ENCODE results near the gene AUTS2. TPM values are rescaled to one million over a fixed set of nuclear protein-coding genes. Genes with fewer than 3 reads are reported as not detected.

AUTS2 gene
- polyA plus RNA-seq, 1 donor (not counting 4 experiments of a cell fraction or from before 2014, with no cell fraction given): 4.7 TPM

GRCh38 chr7:69698109-69698825 is 100.0 kb downstream of the AUTS2 start:
- no peak for FAIRE-seq
- H3K4me3 ChIP-seq (ENCODE audit: control insufficient read depth in 2 of 3, extremely low read depth in 1 of 3, insufficient read depth in 2 of 3, low read depth in 1 of 3, low read length in 3 of 3): no peak overlapping the region
- no peak overlapping the region for H3K27ac ChIP-seq (ENCODE audit: control insufficient read depth, insufficient read depth, low read length)
- no peak overlapping the region for H3K4me2 ChIP-seq (ENCODE audit: control insufficient read depth, extremely low read depth, insufficient read depth, low read depth, low read length)
- no peaks in the 10 kb centered on the region for H3K9me3 ChIP-seq (ENCODE audit: control insufficient read depth, low read depth, low read length)
- H3K4me1 ChIP-seq (ENCODE audit: control insufficient read depth, extremely low read depth, insufficient read depth, low read length): no peaks in the 10 kb centered on the region
- DNase-seq (ENCODE audit: low read depth, low spot score): no peak
- dilution Hi-C loops (cut with MboI; ENCODE audit: extremely low pct_ligation_motif_present, low sequenced_read_pairs): no loop called here
- H3K79me2 ChIP-seq (ENCODE audit: control insufficient read depth, insufficient read depth, low read length): no peaks in the 10 kb centered on the region
- no peaks in the 10 kb centered on the region for H3K27me3 ChIP-seq (ENCODE audit: control insufficient read depth, extremely low read depth, insufficient read depth, low read length)
- no peak overlapping the region for H3K9ac ChIP-seq (ENCODE audit: control insufficient read depth, extremely low read depth, insufficient read depth, low read length)
- no peaks in the 10 kb centered on the region for H3K36me3 ChIP-seq (ENCODE audit: control insufficient read depth in 2 of 2, extremely low read depth in 1 of 2, insufficient read depth in 2 of 2, low read length in 2 of 2)
- H2AFZ ChIP-seq (ENCODE audit: control insufficient read depth, low read length): no peak overlapping the region
- H4K20me1 ChIP-seq (ENCODE audit: control insufficient read depth, extremely low read depth, insufficient read depth, low read length): no peaks in the 10 kb centered on the region
- TF ChIP-seq CTCF (optimal IDR thresholded peaks at IDR 0.05 in 1 of 3, IDR thresholded peaks at IDR 0.05 in 1 of 3, conservative IDR thresholded peaks at IDR 0.05 in 1 of 3; ENCODE audit: extremely low read depth in 1 of 3, insufficient read depth in 2 of 3, low read length in 3 of 3): no peak
- TF ChIP-seq EZH2 (IDR thresholded peaks at IDR 0.05; ENCODE audit: low read length): no peak
- no peaks in the 10 kb centered on the region for H3K9me1 ChIP-seq (ENCODE audit: control insufficient read depth, extremely low read depth, insufficient read depth, low read length)

- dilution Hi-C loops (cut with MboI; ENCODE audit: extremely low pct_ligation_motif_present, low sequenced_read_pairs): no loop called here
- Histone ChIP-seq H3K4me1 (ENCODE audit: control insufficient read depth, extremely low read depth, insufficient read depth, low read length) (no peaks in the 10 kb centered on the region), H3K9me1 (ENCODE audit: control insufficient read depth, extremely low read depth, insufficient read depth, low read length) (no peaks in the 10 kb centered on the region), H3K27me3 (ENCODE audit: control insufficient read depth, extremely low read depth, insufficient read depth, low read length) (no peaks in the 10 kb centered on the region), H3K27ac (ENCODE audit: control insufficient read depth, insufficient read depth, low read length) (no peak overlapping the region), H3K79me2 (ENCODE audit: control insufficient read depth, insufficient read depth, low read length) (no peaks in the 10 kb centered on the region), H3K4me3 (ENCODE audit: control insufficient read depth in 2 of 3, extremely low read depth in 1 of 3, insufficient read depth in 2 of 3, low read depth in 1 of 3, low read length in 3 of 3) (no peak overlapping the region), H3K9me3 (ENCODE audit: control insufficient read depth, low read depth, low read length) (no peaks in the 10 kb centered on the region), H3K9ac (ENCODE audit: control insufficient read depth, extremely low read depth, insufficient read depth, low read length) (no peak overlapping the region), H4K20me1 (ENCODE audit: control insufficient read depth, extremely low read depth, insufficient read depth, low read length) (no peaks in the 10 kb centered on the region), H2AFZ (ENCODE audit: control insufficient read depth, low read length) (no peak overlapping the region), H3K36me3 (ENCODE audit: control insufficient read depth in 2 of 2, extremely low read depth in 1 of 2, insufficient read depth in 2 of 2, low read length in 2 of 2) (no peaks in the 10 kb centered on the region), H3K4me2 (ENCODE audit: control insufficient read depth, extremely low read depth, insufficient read depth, low read depth, low read length) (no peak overlapping the region)
- no peak for DNase-seq (ENCODE audit: low read depth, low spot score)
- no peak for FAIRE-seq
- TF ChIP-seq CTCF (optimal IDR thresholded peaks at IDR 0.05 in 1 of 3, IDR thresholded peaks at IDR 0.05 in 1 of 3, conservative IDR thresholded peaks at IDR 0.05 in 1 of 3; ENCODE audit: extremely low read depth in 1 of 3, insufficient read depth in 2 of 3, low read length in 3 of 3) (no peak), EZH2 (IDR thresholded peaks at IDR 0.05; ENCODE audit: low read length) (no peak)
These were observed 101.7 kb downstream of the AUTS2 start for GRCh38 chr7:69699931-69700330.
